GM18868 (cell line): ENCODE results near the gene PARD6G.
"Not testable (repeated sequence)": the region's sequence is repeated elsewhere in the genome, so short reads cannot be mapped to it uniquely, and the experiment has no call there.

Experiments
- ATAC-seq: cut with Tn5 transposase; IDR thresholded peaks from one replicate; pipeline ENCODE4 v1.9.1; 2021; ENCODE audit warnings: mild to moderate bottlenecking, moderate library complexity; ENCODE audit not compliant: unreplicated experiment

PARD6G gene

GRCh38 chr18:80175451-80176204, 71.7 kb downstream of the PARD6G start:
- ATAC-seq, result no peak

- no peak for ATAC-seq
These were observed 74.3 kb downstream of the PARD6G start for GRCh38 chr18:80173060-80173459.

GRCh38 chr18:80172056-80172455, 75.3 kb downstream of the PARD6G start:
- no peak for ATAC-seq

GRCh38 chr18:80171054-80171872, 76.1 kb downstream of the PARD6G start:
- ATAC-seq, result no peak

- no peak for ATAC-seq
These were observed 76.8 kb downstream of the PARD6G start for GRCh38 chr18:80170395-80171053.

GRCh38 chr18:80169607-80170006, 77.7 kb downstream of the PARD6G start:
- ATAC-seq, result no peak

- ATAC-seq, result no peak
These were observed 78.3 kb downstream of the PARD6G start for GRCh38 chr18:80168982-80169381.

- no peak for ATAC-seq
These were observed 79.0 kb downstream of the PARD6G start for GRCh38 chr18:80168346-80168745.

GRCh38 chr18:80167931-80168330, 79.4 kb downstream of the PARD6G start:
- ATAC-seq, result no peak

GRCh38 chr18:80167331-80167730, 80.0 kb downstream of the PARD6G start:
- no peak for ATAC-seq

GRCh38 chr18:80166725-80167124, 80.6 kb downstream of the PARD6G start:
- ATAC-seq, result no peak

- ATAC-seq, result no peak
These were observed 81.1 kb downstream of the PARD6G start for GRCh38 chr18:80166240-80166639.

- not testable (repeated sequence) for ATAC-seq
These were observed 82.5 kb downstream of the PARD6G start for GRCh38 chr18:80164727-80165355.

- ATAC-seq, result no peak
These were observed 84.1 kb downstream of the PARD6G start for GRCh38 chr18:80163183-80163582.

- ATAC-seq, result no peak
These were observed 85.4 kb downstream of the PARD6G start for GRCh38 chr18:80161781-80162417.

- ATAC-seq, result peak; percentile 87
These were observed 87.3 kb downstream of the PARD6G start for GRCh38 chr18:80159713-80160636.

- no peak for ATAC-seq
These were observed 88.9 kb downstream of the PARD6G start for GRCh38 chr18:80158365-80158764.

GRCh38 chr18:80157708-80158343, 89.5 kb downstream of the PARD6G start:
- ATAC-seq, result peak; percentile 52

- peak; percentile 79 for ATAC-seq
These were observed 93.0 kb downstream of the PARD6G start for GRCh38 chr18:80154293-80154692.
